ENCODE data around the gene MEAF6. TPM values are rescaled to one million over a fixed set of nuclear protein-coding genes. Genes with fewer than 3 reads are reported as not detected.

MEAF6 gene
- total RNA-seq, 1 experiment from 2014 or later, result 60.1 TPM

- no peak for DNase-seq
- Mint-ChIP-seq H3K27me3 (ENCODE audit: unreplicated experiment) (no peaks in the 10 kb centered on the region), H3K4me1 (ENCODE audit: low read depth, unreplicated experiment) (peaks cover 9% of the 10 kb centered on the region), H3K36me3 (ENCODE audit: insufficient read depth, unreplicated experiment) (peaks cover 23% of the 10 kb centered on the region), H3K9me3 (ENCODE audit: low read depth, unreplicated experiment) (no peaks in the 10 kb centered on the region), H3K27ac (ENCODE audit: unreplicated experiment) (no peak overlapping the region), H3K4me3 (ENCODE audit: low read depth, unreplicated experiment) (no peak overlapping the region)
- TF ChIP-seq CTCF (IDR thresholded peaks at IDR 0.05; ENCODE audit: unreplicated experiment), result no peak
- intact Hi-C loops (cut with micrococcal nuclease; ENCODE audit: unreplicated experiment), result no loop called here
- no TSS peak for BruUV-seq (replicated peaks)
- CTCF ChIA-PET, result interaction anchor here (0.8 kb wide), 1 partner anchor 223 kb away, joined by 14 read pairs; no protein-coding TSS in a partner anchor
Observed at GRCh38 chr1:37452416-37452815, 62.1 kb downstream of the MEAF6 start.

- intact Hi-C loops (cut with micrococcal nuclease; ENCODE audit: unreplicated experiment), result no loop called here
- peaks cover 5% of the 10 kb centered on the region for H3K4me1 Mint-ChIP-seq (ENCODE audit: low read depth, unreplicated experiment)
- H3K27ac Mint-ChIP-seq (ENCODE audit: unreplicated experiment), result no peak overlapping the region
- DNase-seq, result no peak
- CTCF ChIA-PET, result interaction anchor here (1.4 kb wide), 1 partner anchor 38 kb away, joined by 5 read pairs; no protein-coding TSS in a partner anchor
- no peak overlapping the region for H3K4me3 Mint-ChIP-seq (ENCODE audit: low read depth, unreplicated experiment)
- peaks cover 15% of the 10 kb centered on the region for H3K27me3 Mint-ChIP-seq (ENCODE audit: unreplicated experiment)
- peaks cover 19% of the 10 kb centered on the region for H3K36me3 Mint-ChIP-seq (ENCODE audit: insufficient read depth, unreplicated experiment)
- no TSS peak for BruUV-seq (replicated peaks)
- no peak for TF ChIP-seq CTCF (IDR thresholded peaks at IDR 0.05; ENCODE audit: unreplicated experiment)
- no peaks in the 10 kb centered on the region for H3K9me3 Mint-ChIP-seq (ENCODE audit: low read depth, unreplicated experiment)
Observed at GRCh38 chr1:37449936-37450335, 64.6 kb downstream of the MEAF6 start.

DNA sequence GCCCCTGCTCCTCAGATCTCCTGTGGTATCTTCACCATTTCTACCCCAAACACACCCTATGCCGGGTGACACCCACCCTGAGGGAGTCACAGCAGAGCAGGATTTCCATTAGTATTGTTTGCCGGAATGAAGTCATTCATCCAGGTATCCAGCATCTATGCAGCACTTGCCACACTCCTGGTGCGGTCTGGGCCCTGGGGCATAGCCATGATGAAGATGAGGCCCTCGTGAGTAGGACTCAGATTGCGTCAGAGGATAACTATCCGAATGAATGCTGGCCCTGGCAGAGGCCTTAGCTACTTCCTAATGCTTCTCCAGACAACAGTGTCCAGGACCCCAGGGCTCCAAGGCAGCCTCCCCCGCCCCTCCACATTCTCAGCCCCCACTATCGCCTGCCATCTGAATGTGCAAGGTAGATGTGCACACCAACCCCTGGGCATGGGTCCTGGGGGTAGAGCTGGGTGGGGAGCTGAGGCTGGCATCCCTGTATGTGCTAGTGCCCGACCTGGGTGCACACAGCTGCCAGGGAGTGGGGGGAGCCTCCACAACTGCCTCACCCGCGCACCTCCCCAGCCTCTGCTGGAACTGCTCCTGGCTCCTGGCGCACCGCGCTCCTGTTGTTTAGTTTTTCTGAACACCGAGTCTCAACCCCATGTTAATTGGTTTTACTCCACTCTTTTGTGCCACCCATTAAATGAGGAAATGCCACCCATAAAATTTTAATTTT lies 65.7 kb downstream of the MEAF6 start:
- H3K4me3 Mint-ChIP-seq (ENCODE audit: low read depth, unreplicated experiment), result no peak overlapping the region
- CTCF ChIA-PET, result interaction anchor here (0.6 to 1.4 kb wide), 2 partner anchors 39 to 66 kb away, joined by 5 to 6 read pairs; partner anchors contain the start of gene MEAF6
- TF ChIP-seq CTCF (IDR thresholded peaks at IDR 0.05; ENCODE audit: unreplicated experiment), result no peak
- intact Hi-C loops (cut with micrococcal nuclease; ENCODE audit: unreplicated experiment), result no loop called here
- peaks cover 13% of the 10 kb centered on the region for H3K36me3 Mint-ChIP-seq (ENCODE audit: insufficient read depth, unreplicated experiment)
- BruUV-seq (replicated peaks), result no TSS peak
- H3K4me1 Mint-ChIP-seq (ENCODE audit: low read depth, unreplicated experiment), result no peaks in the 10 kb centered on the region
- DNase-seq, result no peak
- no peak overlapping the region for H3K27ac Mint-ChIP-seq (ENCODE audit: unreplicated experiment)
- peaks cover 15% of the 10 kb centered on the region for H3K27me3 Mint-ChIP-seq (ENCODE audit: unreplicated experiment)
- no peaks in the 10 kb centered on the region for H3K9me3 Mint-ChIP-seq (ENCODE audit: low read depth, unreplicated experiment)

- Mint-ChIP-seq H3K4me1 (ENCODE audit: low read depth, unreplicated experiment) (no peaks in the 10 kb centered on the region), H3K9me3 (ENCODE audit: low read depth, unreplicated experiment) (no peaks in the 10 kb centered on the region), H3K4me3 (ENCODE audit: low read depth, unreplicated experiment) (no peak overlapping the region), H3K27ac (ENCODE audit: unreplicated experiment) (no peak overlapping the region), H3K36me3 (ENCODE audit: insufficient read depth, unreplicated experiment) (peaks cover 13% of the 10 kb centered on the region), H3K27me3 (ENCODE audit: unreplicated experiment) (peaks cover 18% of the 10 kb centered on the region)
- intact Hi-C loops (cut with micrococcal nuclease; ENCODE audit: unreplicated experiment), result no loop called here
- no TSS peak for BruUV-seq (replicated peaks)
- no peak for TF ChIP-seq CTCF (IDR thresholded peaks at IDR 0.05; ENCODE audit: unreplicated experiment)
- CTCF ChIA-PET, result interaction anchor here (0.7 kb wide), 1 partner anchor 1128 kb away, joined by 3 read pairs; no protein-coding TSS in a partner anchor
- DNase-seq, result no peak
Observed at GRCh38 chr1:37448185-37448584, 66.4 kb downstream of the MEAF6 start.

All from Calu3 (cell line).